Esophagus muscularis mucosa (tissue), 4 donors: ENCODE results near the gene NR1H2. TPM values are rescaled to one million over a fixed set of nuclear protein-coding genes. Genes with fewer than 3 reads are reported as not detected.
"Not testable (repeated sequence)": the region's sequence is repeated elsewhere in the genome, so short reads cannot be mapped to it uniquely, and the experiment has no call there.

ENCODE experiments used
- DNase-seq: peaks from one replicate; pipeline ENCODE4 v3.0.0-alpha.2; 2017; ENCODE audit errors: extremely low spot score
- H3K27ac ChIP-seq, 4 donors: fragments of 200-600 bp; sonication (generic); replicated peaks in 1 of 4; 1 replicate in 3 of 4; 2 replicates in 1 of 4; pipeline ENCODE4 v1.5.1; 2016 to 2019; ENCODE audit warnings: mild to moderate bottlenecking in 1 of 4
- H3K27me3 ChIP-seq, 4 donors: fragments of 200-600 bp; sonication (generic); one replicate each; pipeline versions ENCODE4 v1.5.1 to v1.6.0; 2016 to 2019
- H3K36me3 ChIP-seq, 4 donors: fragments of 200-600 bp; sonication (generic); one replicate each; pipeline ENCODE4 v1.5.1; 2016 to 2019
- H3K4me1 ChIP-seq, 4 donors: fragments of 200-600 bp; sonication (generic); one replicate each; pipeline ENCODE4 v1.5.1; 2016 to 2019
- H3K4me3 ChIP-seq, 4 donors: fragments of 200-600 bp; sonication (generic); 1 replicate in 2 of 4; 2 replicates in 2 of 4; pipeline ENCODE4 v1.5.1; 2016 to 2019; ENCODE audit warnings: mild to moderate bottlenecking in 4 of 4, moderate library complexity in 1 of 4
- H3K9me3 ChIP-seq, 4 donors: fragments of 200-600 bp; sonication (generic); 1 replicate in 3 of 4; 2 replicates in 1 of 4; pipeline ENCODE4 v1.5.1; 2016 to 2019
- EP300 ChIP-seq: sonication (generic); formaldehyde crosslinking; IDR thresholded peaks from one replicate; pipeline ENCODE4 v1.6.1; 2017; ENCODE audit warnings: antibody characterized with exemption
- POLR2A ChIP-seq: fragments of 450-650 bp; IDR thresholded peaks from one replicate; pipeline ENCODE4 v1.6.1; 2017; ENCODE audit warnings: antibody characterized with exemption, moderate library complexity, mild to moderate bottlenecking, low read depth
- POLR2AphosphoS5 ChIP-seq, 2 donors: sonication (generic); formaldehyde crosslinking; IDR thresholded peaks; one replicate each; pipeline ENCODE4 v1.6.1; 2017; ENCODE audit warnings: antibody characterized with exemption in 2 of 2
- WGBS: methylation state at CpG from one replicate; pipeline ENCODE4 v1.1.5; 2018; 5-methylcytosine and 5-hydroxymethylcytosine counted together
- intact Hi-C: fragments of 100-400 bp; cut with DNase I; formaldehyde crosslinking; loops from one replicate; pipeline ENCODE4 v1.15.1; 2023
- total RNA-seq, 4 donors: library from RNA; depleted of rRNA; stranded (reverse); fragments of >200 nt; gene quantifications; one replicate each; pipeline versions ENCODE4 v1.1.0 to v1.2.1, GENCODE V29; 2016
- TF ChIP-seq, protein P1 (sequence below), 3 experiments: fragments of 200-600 bp in 2 of 3; fragments of 450-650 bp in 1 of 3; sonication (generic) in 2 of 3; IDR thresholded peaks; one replicate each; pipeline ENCODE4 v1.5.1; 2017 to 2019; ENCODE audit warnings: antibody characterized with exemption in 3 of 3, mild to moderate bottlenecking in 2 of 3, moderate library complexity in 1 of 3

The NR1H2 gene
- total RNA-seq, 4 donors from 2014 or later: 123 to 224 (median 191) TPM

DNA sequence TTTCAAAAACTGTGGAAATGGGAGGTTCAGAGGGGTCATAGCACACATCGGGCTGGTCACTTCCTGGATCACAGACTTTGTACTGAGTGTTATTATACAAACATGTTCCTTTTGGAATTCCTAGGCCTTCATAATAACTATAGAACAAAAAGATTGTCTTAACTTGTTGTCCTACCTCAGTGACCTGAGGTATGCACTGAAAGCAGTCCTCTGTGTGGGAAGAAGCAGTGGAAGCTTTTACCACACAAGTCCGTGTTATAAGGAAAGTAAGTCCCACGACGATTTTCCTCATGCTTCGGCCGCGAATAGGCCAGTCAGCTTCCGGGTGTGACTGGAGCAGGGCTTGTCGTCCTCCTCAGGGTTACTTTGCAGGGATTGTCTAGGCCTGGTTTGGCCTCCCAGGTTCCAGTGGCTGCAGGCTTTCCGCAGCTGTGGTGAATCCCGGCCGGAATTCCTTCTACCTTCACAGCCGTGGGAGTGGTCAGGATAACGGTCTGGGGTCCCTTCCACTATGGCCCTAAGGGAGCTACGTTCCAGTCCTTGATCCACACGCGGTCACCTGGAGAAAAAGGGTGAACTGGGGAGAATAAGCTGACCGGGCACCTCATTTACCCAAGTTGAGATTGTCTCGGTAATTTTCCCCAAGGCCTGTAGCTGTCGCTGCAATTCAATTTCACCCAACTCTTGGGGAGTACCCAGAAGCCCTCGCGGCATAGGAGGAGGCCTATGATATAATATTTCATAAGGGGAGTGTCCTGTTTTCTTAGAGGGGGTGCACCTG is 26.8 kb upstream of the NR1H2 start:
- Histone ChIP-seq H3K36me3 (no peaks in the 10 kb centered on the region), H3K4me3 (no peak overlapping the region), H3K27ac (no peak overlapping the region), H3K4me1 (no peaks in the 10 kb centered on the region), H3K9me3 (peaks cover 0 to 11% (median 9%) of the 10 kb centered on the region in 4 donors), H3K27me3 (peaks cover 0 to 4% (median 0%) of the 10 kb centered on the region in 4 donors)
- intact Hi-C loops: no loop called here
- no peak for DNase-seq
- WGBS: 71% methylated on average over 19 of the region's 22 CpGs
- TF ChIP-seq POLR2AphosphoS5 (IDR thresholded peaks at IDR 0.05) (no peak), EP300 (no peak), POLR2A (no peak)
- TF ChIP-seq, protein P1, sequence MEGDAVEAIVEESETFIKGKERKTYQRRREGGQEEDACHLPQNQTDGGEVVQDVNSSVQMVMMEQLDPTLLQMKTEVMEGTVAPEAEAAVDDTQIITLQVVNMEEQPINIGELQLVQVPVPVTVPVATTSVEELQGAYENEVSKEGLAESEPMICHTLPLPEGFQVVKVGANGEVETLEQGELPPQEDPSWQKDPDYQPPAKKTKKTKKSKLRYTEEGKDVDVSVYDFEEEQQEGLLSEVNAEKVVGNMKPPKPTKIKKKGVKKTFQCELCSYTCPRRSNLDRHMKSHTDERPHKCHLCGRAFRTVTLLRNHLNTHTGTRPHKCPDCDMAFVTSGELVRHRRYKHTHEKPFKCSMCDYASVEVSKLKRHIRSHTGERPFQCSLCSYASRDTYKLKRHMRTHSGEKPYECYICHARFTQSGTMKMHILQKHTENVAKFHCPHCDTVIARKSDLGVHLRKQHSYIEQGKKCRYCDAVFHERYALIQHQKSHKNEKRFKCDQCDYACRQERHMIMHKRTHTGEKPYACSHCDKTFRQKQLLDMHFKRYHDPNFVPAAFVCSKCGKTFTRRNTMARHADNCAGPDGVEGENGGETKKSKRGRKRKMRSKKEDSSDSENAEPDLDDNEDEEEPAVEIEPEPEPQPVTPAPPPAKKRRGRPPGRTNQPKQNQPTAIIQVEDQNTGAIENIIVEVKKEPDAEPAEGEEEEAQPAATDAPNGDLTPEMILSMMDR (IDR thresholded peaks at IDR 0.05): no peak

DNA sequence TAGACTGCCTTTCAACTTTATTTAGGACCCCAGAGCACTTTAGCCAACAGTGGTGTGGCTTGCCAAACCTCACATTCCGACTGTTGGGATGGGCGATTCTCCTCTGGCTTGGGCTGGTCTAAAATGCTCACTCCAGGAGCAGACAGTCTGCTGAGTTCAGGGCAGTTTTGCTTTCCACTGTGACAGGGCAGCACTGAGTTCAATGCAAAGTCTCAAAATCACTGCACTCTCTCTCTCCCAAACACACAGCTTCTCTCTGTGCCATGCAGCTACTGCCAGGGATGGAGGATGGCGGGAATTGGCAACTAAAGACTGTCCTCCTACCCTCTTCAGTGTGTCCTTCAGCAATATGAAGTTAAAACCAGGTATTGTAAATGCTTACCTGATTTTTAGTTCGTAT is 24.0 kb upstream of the NR1H2 start:
- Histone ChIP-seq H3K27ac (no peak overlapping the region), H3K36me3 (no peaks in the 10 kb centered on the region), H3K4me3 (no peak overlapping the region), H3K4me1 (peaks cover 0 to 2% (median 1%) of the 10 kb centered on the region in 4 donors), H3K27me3 (peaks cover 0 to 4% (median 0%) of the 10 kb centered on the region in 4 donors), H3K9me3 (no peaks in the 10 kb centered on the region)
- no peak for DNase-seq
- intact Hi-C loops: no loop called here
- TF ChIP-seq EP300: no peak
- TF ChIP-seq, protein P1 (IDR thresholded peaks at IDR 0.05): no peak
- no peak for TF ChIP-seq POLR2AphosphoS5 (IDR thresholded peaks at IDR 0.05)
- no peak for TF ChIP-seq POLR2A
- WGBS: 58% methylated on average over 4 of the region's 4 CpGs

DNA sequence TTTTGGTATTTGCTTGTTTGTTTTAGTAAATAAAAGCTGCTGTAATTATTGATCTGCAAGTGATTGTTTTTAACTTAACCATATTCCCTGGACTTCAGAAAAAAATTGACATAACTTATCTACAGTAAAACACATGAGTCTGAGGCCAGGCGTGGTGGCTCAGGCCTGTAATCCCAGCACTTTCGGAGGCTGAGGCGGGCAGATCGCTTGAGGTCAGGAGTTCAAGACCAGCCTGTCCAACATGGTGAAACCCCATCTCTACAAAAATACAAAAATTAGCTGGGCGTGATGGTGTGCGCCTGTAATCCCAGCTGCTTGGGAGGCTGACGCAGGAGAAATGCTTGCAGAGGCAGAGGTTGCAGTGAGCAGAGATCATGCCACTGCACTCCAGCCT is 22.8 kb upstream of the NR1H2 start:
- H3K36me3 ChIP-seq, H3K27ac ChIP-seq, DNase-seq, H3K4me3 ChIP-seq, H3K9me3 ChIP-seq, H3K27me3 ChIP-seq, intact Hi-C loops: not testable (repeated sequence)
- peaks cover 3 to 14% (median 12%) of the 10 kb centered on the region in 4 donors for H3K4me1 ChIP-seq
- WGBS: 92% methylated on average over 7 of the region's 7 CpGs

DNA sequence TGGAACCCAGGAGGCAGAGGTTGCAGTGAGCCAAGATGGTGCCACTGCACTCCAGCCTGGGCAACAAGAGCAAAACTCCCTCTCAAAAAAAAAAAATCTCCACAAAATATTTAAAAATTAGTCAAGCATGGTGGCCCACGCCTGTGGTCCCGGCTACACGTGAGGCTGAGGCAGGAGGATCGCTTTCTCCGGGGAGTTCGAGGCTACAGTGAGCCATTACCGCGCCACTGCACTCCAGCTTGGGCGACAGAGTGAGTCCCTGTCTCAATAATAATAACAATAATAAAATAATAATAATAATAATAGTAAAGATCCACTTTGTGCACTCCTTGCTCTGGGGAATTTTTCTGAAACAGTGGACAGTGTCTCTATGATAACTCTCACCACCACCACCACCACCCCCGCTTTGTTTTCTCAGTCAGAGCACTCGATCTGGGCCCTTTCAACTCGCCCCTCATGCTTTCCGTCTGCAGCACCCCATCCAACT is 19.5 kb upstream of the NR1H2 start:
- Histone ChIP-seq H3K27me3 (no peaks in the 10 kb centered on the region), H3K4me3 (peak overlapping the region in 3 of 4 donors; percentile 44 to 53 (median 52)), H3K27ac (peak overlapping the region; percentile 75 to 87 (median 86)), H3K4me1 (peaks cover 3 to 17% (median 15%) of the 10 kb centered on the region in 4 donors), H3K36me3 (no peaks in the 10 kb centered on the region), H3K9me3 (no peaks in the 10 kb centered on the region)
- WGBS: 37% methylated on average over 13 of the region's 13 CpGs
- DNase-seq: no peak
- TF ChIP-seq EP300 (no peak), POLR2A (no peak), POLR2AphosphoS5 (IDR thresholded peaks at IDR 0.05) (no peak)
- TF ChIP-seq, protein P1 (IDR thresholded peaks at IDR 0.05): no peak
- intact Hi-C loops: loop anchor here (5.0 kb wide), 1 partner anchor 426 kb away; no protein-coding TSS in a partner anchor

DNA sequence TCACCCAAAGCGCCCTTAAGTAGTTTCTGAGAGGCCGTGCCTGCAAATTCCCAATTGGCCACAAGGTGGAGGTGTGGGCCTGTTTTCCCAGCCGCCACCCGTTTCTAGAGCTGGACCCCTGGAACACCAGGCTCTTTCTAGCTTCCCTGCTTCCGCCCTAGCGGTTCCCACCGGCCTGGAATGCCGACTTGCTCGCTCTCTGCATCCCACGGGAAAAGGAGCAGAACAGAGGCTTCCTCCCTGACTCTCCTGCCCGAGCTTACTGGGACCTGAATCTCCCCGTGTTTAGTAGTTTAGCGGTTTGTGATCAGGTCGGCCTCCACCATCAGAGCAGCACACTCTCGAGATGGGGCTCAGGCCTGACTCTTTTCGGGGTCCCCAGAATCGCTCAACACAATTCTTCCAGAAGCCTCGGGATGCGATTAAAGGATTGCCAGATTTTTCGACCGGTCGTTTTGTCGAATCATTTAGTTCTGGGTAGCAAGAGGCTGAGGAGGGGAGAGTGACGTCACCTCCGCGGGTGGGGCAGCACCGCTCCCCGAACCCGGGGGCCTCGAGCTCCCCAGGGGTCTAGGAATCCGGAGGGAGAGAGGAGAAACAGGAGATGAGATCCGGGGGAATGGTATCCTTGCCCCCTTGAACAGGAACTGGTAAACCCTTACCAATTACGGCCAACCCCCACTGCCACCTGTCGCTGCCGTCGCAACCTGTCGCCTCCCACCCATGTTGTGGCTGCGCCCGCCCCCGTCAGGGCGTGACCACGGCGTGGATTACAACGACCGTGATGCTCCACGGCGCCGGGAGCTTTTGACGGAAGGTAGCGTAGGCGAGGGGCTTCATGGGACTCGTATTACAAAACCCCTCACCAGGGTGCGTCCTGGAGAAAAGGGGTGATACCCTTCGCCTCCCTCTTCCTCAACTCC is 18.8 kb upstream of the NR1H2 start:
- WGBS: 10% methylated on average over 48 of the region's 54 CpGs
- peak overlapping the region; percentile 75 to 87 (median 86) for H3K27ac ChIP-seq
- peaks cover 3 to 17% (median 15%) of the 10 kb centered on the region in 4 donors for H3K4me1 ChIP-seq
- peak overlapping the region; percentile 44 to 59 (median 52) for H3K4me3 ChIP-seq
- no peaks in the 10 kb centered on the region for H3K9me3 ChIP-seq
- intact Hi-C loops: loop anchor here (5.0 kb wide), 1 partner anchor 425 kb away; no protein-coding TSS in a partner anchor
- H3K27me3 ChIP-seq: no peaks in the 10 kb centered on the region
- H3K36me3 ChIP-seq: no peaks in the 10 kb centered on the region
- no peak for TF ChIP-seq EP300
- TF ChIP-seq, protein P1 (IDR thresholded peaks at IDR 0.05): peak; percentile 88 to 91 (median 88)
- TF ChIP-seq POLR2A: no peak
- TF ChIP-seq POLR2AphosphoS5 (IDR thresholded peaks at IDR 0.05): peak; percentile 39 to 47
- peak; percentile 94 for DNase-seq
